Bronchial epithelial cell (primary cell): ENCODE results near the gene HVCN1. TPM values are rescaled to one million over a fixed set of nuclear protein-coding genes. Genes with fewer than 3 reads are reported as not detected.
"Not testable (repeated sequence)": the region's sequence is repeated elsewhere in the genome, so short reads cannot be mapped to it uniquely, and the experiment has no call there.

Experiments used
- DNase-seq: peaks from one replicate; pipeline ENCODE4 v3.0.0-alpha.2; 2010; ENCODE audit warnings: low read depth
- FAIRE-seq: peaks from 2 replicates; lab custom pipeline; 2011; peaks lifted over from hg19 to GRCh38; lab: Jason Lieb, UNC
- H3K27me3 ChIP-seq: 2 replicates; pipeline ENCODE4 v1.5.1; 2011; ENCODE audit warnings: low read length; ENCODE audit not compliant: control insufficient read depth, insufficient read depth
- H3K36me3 ChIP-seq: 2 replicates; pipeline ENCODE4 v1.5.1; 2011; ENCODE audit warnings: low read length; ENCODE audit not compliant: control insufficient read depth, insufficient read depth
- H3K4me3 ChIP-seq: 2 replicates; pipeline ENCODE4 v1.5.1; 2011; ENCODE audit warnings: mild to moderate bottlenecking, low read depth, low read length, control low read depth
- total RNA-seq: library from RNA; depleted of rRNA; stranded (reverse); fragments of >200 nt; gene quantifications from 2 replicates; pipeline ENCODE4 v1.2.1, GENCODE V29; 2014
- TF ChIP-seq, protein P1 (sequence below): IDR thresholded peaks from 2 replicates; pipeline ENCODE4 v1.5.1; 2011; ENCODE audit warnings: mild to moderate bottlenecking, moderate library complexity, low read length, control low read depth, inconsistent platforms; ENCODE audit not compliant: insufficient read depth, severe bottlenecking

Gene HVCN1
- total RNA-seq, 1 donor from 2014 or later = 0.53 TPM

- H3K27me3 ChIP-seq = no peaks in the 10 kb centered on the region
- no peak for FAIRE-seq
Observed at GRCh38 chr12:110731479-110731878, 42.6 kb upstream of the HVCN1 start.

DNA sequence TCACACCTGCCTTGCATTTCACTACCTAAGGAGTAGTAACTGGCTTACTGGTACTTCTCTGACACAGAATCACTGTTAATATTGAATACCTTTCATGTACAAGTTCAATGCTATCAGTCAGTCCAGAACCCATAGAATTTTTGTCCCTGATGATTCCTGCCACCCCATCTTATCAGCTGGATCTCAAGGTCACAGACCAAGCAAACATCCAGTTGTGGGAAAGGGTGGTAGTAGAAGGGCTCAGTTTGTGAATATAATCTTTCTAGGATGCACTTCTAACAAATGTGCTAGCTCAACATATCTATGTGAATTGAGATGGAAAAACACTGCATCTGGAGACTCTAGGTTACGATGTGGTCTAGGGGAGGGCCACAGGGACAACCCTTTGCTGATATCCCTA lies 39.7 kb upstream of the HVCN1 start:
- TF ChIP-seq, protein P1, sequence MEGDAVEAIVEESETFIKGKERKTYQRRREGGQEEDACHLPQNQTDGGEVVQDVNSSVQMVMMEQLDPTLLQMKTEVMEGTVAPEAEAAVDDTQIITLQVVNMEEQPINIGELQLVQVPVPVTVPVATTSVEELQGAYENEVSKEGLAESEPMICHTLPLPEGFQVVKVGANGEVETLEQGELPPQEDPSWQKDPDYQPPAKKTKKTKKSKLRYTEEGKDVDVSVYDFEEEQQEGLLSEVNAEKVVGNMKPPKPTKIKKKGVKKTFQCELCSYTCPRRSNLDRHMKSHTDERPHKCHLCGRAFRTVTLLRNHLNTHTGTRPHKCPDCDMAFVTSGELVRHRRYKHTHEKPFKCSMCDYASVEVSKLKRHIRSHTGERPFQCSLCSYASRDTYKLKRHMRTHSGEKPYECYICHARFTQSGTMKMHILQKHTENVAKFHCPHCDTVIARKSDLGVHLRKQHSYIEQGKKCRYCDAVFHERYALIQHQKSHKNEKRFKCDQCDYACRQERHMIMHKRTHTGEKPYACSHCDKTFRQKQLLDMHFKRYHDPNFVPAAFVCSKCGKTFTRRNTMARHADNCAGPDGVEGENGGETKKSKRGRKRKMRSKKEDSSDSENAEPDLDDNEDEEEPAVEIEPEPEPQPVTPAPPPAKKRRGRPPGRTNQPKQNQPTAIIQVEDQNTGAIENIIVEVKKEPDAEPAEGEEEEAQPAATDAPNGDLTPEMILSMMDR = no peak
- FAIRE-seq = no peak
- no peak for DNase-seq
- Histone ChIP-seq H3K4me3 (no peak overlapping the region), H3K36me3 (peaks cover 20% of the 10 kb centered on the region), H3K27me3 (no peaks in the 10 kb centered on the region)

More at GRCh38 chr12:110731479-110731878, 42.6 kb upstream of the HVCN1 start:
- Histone ChIP-seq H3K36me3 (peaks cover 19% of the 10 kb centered on the region), H3K4me3 (no peak overlapping the region)
- DNase-seq = no peak
- TF ChIP-seq, protein P1 = no peak

DNA sequence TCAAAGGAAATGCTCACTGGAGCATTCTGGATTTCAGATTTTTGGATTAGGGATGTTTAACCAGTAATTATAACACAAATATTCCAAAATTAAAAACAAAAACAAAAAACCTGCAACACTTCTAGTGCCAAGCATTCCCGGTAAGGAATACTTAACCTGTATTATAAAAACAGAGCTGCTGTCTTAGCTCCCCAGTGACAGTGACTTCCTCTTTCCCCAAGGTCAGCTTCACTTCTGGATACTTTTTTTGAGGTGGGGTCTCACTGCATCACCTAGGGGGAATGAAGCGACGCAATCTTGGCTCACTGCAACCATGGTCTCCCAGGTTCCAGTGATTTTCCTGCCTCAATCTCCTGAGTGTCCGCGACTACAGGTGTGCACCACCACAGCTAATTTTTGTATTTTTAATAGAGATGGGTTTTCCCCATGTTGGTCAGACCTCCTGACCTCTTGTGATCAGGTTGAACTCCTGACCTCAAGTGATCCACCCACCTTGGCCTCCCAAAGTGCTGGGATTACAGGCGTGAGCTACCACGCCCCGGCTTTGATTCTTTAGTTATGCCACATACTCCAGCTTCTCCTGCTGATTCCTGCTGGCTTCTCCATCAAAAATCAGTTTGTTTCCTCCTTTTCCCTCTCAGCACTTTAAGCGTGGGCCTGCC lies 37.9 kb upstream of the HVCN1 start:
- Histone ChIP-seq H3K27me3 (no peaks in the 10 kb centered on the region), H3K4me3 (no peak overlapping the region), H3K36me3 (peaks cover 26% of the 10 kb centered on the region)
- no peak for FAIRE-seq
- TF ChIP-seq, protein P1 = no peak
- DNase-seq = no peak

DNA sequence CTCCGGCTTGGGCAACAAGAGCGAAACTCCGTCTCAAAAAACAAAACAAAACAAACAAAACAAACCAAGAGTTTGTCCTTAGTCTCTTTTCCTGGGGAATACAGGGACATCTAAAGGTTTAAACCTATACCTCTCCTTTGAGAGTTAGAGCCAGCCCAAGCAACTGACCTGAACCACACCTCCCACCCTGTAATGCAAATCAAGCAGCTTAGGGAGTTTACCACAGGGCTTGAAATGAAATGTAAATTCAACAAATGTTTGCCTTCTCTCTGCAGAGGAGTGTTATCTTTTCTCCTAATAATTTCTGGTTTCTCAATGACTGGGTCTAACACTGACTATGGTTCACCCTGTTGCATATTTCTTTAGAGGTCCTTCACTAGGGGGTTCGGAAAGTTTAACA lies 37.1 kb upstream of the HVCN1 start:
- DNase-seq (no peak), FAIRE-seq (no peak)
- TF ChIP-seq, protein P1 = no peak
- Histone ChIP-seq H3K36me3 (peaks cover 27% of the 10 kb centered on the region), H3K27me3 (no peaks in the 10 kb centered on the region), H3K4me3 (no peak overlapping the region)

DNA sequence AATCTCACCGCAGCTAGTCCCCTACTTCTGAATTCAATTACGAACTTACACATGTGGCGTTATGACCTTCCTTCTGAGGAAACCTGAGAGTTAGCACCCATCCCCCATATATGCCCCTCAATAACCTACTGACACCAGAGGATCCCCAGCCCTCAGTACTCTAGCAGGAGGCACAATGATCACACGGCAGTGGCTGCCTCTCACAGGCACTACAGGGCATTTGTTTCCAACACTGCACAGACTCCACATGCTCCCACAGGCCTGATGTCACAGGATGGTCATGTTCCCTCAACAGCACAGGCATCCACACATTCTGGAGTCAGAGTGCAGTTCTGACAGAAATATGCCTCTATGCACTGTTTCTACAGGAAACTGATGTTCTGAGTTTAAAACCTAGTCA lies 36.4 kb upstream of the HVCN1 start:
- peaks cover 22% of the 10 kb centered on the region for H3K36me3 ChIP-seq
- no peak overlapping the region for H3K4me3 ChIP-seq
- H3K27me3 ChIP-seq = no peaks in the 10 kb centered on the region
- TF ChIP-seq, protein P1 = no peak
- DNase-seq = no peak
- no peak for FAIRE-seq

DNA sequence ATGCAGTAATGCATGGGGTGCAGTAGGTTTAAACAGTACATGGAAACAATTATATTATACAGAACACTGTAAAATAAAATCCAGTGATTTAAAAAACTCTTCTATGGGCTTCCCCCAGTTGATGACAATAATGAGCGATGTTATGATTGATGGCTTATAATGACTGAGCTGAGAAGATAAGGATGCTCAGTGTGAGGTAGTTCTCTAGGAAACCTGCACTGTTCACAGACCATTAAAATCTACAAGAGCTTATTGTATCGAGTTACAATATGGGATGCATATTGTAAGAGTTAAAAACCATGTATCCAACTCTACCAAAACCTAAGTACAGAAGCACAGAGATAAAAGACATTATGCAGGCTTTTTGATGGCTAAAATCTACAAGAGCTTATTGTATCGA lies 34.0 kb upstream of the HVCN1 start:
- FAIRE-seq, H3K4me3 ChIP-seq, H3K27me3 ChIP-seq, DNase-seq: not testable (repeated sequence)
- peaks cover 21% of the 10 kb centered on the region for H3K36me3 ChIP-seq
